AML-193 (cell line): ENCODE measurements around the gene LARP6.
"Not testable (repeated sequence)": the region's sequence is repeated elsewhere in the genome, so short reads cannot be mapped to it uniquely, and the experiment has no call there.

Source experiments
- DNase-seq, 2 experiments: peaks; one replicate each; lab custom pipeline; 2025; lab: John Stamatoyannopoulos, UW

Gene LARP6

DNA sequence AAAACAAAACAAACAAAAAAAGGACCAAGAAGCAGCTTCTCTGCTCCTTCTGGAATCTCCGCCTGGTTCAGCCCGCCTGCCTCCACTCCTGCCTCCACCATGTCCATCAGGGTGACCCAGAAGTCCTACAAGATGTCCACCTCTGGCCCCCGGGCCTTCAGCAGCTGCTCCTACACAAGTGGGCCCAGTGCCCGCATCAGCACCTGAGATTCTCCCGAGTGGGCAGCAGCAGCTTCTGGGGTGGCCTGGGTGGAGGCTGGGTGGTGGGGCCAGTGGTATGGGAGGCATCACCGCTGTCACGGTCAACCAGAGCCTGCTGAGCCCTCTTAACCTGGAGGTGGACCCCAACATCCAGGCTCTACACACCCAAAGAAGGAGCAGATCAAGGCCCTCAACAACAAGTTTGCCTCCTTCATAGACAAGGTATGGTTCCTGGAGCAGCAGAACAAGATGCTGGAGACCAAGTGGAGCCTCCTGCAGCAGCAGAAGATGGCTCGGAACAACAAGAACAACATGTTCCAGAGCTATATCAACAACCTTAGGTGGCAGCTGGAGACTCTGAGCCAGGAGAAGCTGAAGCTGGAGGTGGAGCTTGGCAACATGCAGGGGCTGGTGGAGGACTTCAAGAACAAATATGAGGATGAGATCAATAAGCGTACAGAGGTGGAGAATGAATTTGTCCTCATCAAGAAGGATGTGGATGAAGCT is 4.8 kb upstream of the LARP6 start:
- DNase-seq, result not testable (repeated sequence)

GRCh38 chr15:70857562-70858285 is 3.8 kb upstream of the LARP6 start:
- no peak for DNase-seq

DNA sequence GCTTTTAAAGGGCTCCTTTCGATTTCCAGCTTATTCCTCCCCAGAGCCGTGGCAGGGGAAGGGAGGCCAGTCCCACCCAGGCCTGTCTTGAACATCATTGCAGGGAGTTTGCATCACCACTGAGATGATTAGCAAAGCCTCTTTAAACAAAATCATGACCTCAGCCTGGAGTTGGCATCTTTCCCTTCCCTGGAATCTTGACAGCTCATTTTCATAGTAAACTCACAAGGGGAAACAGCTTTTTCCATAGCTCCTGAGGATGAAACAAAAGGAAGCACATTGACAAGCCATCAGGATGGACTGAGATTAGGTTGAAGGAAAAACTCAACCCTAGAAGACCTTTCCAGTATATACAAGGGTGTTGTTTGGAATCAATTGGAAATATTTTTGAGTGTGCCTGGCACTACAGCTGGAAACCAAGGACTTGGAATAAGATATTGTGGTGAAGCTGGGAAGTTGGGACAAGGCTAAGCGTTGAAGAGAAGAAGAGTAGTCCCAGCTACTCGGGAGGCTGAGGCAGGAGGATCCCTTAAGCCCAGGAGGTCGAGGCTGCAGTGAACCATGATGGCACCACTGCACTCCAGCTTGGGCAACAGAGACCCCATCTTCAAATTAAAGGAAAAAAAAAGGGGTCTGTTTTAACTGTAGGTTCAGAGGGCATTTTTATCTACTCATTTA is 3.1 kb upstream of the LARP6 start:
- DNase-seq, result no peak

GRCh38 chr15:70856177-70856883 is 2.4 kb upstream of the LARP6 start:
- DNase-seq, result no peak

DNA sequence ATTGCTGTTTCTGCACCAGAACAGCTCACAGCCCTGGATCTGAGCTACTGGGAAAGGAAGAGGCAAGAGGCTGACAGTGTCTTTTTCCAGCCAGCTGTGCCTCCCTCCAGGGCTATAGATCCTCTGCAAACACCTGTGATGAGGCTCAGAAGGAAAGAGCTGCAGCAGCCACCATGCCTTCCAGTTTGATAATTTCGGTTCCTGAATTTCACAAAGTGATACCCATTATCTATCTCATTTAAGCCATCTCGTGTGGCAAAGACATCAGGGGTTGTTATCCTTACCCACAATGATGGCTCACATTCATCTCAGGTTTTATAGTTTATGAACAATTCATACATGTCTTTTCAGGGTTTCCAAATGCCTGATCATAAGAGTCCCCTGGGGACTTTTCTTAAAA is 1.8 kb upstream of the LARP6 start:
- DNase-seq, result no peak

DNA sequence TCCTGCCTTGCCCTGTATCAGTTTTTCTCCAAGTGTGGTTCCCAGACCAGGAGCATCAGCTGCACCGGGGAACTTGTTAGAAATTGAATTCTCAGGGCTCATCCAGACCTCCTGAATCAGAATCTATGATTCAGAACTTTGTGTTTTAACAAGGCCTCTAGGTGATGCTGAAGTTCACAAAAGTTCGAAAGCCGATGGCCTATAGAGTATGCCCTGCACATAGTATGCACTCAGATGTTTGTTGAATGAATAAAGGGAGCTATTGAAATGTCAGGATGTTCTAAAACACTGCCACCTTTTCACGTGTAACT is 664 bp upstream of the LARP6 start:
- DNase-seq, result no peak

DNA sequence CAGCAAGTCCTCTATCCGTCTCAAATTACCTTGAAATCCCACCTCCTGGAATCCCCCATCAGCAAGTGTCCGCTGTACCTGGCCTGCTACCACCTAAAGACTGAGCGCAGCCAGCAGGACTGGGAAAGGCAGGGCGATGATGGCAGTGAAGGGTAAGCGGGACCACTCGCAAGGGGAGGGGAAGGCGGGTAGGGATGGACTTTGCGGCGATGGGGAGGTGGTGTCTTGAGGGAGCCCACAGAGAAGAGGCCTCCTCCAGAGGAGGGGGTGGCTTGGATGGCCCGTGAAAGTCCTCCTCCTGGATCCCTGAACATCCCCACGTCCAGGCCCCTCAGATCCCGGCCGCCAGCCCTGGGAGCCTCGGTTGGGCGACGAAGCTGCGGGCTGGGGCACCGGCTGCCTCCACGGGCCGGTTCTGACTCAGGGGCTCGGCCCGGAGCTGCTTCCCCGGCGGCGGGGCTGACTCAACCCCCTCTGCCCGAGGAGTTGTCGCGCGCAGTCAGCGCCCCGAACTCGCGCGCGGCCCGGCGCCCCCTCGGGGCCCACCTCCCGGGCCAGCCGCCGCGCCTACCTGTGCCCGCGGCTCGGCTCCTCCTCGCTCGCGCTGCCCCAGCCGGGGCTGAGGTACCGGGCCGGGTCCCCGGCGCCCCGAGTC is 512 bp downstream of the LARP6 start:
- DNase-seq, result no peak

DNA sequence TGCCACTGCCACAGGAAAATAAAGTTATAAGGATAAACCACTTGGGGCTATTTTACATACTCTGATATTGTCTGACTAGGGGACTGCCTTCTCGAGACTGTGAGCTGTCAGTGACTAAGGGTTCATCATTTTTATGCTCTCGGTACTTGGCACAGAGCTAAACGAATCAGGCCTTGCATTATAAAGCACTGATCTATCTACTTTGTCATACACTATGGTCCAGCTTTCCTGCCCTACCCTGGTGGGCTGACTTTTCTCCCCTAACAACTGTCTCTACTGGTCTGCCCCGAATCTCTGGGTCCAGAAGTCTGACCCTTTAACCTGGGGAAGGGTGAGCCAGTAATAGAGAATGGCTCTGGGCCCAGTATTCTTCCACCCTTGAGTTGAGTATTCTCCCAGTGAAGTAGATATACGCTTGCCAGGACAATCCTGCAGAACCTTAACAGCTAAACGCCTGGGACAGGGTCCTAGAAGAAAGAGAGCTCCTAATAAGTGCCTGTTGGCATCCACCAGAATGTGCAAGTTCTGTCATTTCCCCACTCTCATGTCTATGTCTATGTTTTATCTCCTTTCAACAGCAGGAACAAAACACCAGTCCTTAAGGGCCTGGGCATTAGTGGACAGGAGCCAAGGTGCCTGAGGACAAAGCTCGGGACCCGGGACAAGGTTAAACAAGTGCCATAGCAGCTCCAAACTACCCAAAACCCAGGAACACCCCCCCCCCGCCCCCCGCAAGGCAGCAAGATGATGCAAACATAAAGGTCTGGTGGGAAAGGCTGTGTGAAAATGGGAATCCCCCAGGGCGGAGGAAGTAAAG is 1.2 kb downstream of the LARP6 start:
- no peak for DNase-seq

DNA sequence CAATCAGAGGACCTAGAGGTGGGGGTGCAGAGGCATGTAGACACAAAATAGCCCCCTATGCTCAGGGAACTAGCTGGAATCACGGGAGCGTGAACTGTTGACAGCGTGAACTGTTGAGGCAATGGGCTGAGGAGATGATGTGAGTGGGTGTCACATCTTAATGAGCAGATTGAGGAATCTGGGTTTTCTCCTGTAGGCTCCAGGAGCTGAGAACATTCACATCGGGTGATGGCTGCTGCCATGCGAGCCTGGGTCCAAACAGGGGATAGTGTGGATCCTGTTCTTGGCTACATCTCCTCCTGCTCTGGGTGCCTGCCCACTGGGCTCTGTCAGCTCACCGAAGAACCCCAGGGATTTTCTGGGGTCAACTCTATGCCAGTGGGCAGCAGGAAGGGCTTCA is 2.1 kb downstream of the LARP6 start:
- no peak for DNase-seq

- DNase-seq, result no peak
Measured at GRCh38 chr15:70845602-70846360, 8.2 kb downstream of the LARP6 start.

DNA sequence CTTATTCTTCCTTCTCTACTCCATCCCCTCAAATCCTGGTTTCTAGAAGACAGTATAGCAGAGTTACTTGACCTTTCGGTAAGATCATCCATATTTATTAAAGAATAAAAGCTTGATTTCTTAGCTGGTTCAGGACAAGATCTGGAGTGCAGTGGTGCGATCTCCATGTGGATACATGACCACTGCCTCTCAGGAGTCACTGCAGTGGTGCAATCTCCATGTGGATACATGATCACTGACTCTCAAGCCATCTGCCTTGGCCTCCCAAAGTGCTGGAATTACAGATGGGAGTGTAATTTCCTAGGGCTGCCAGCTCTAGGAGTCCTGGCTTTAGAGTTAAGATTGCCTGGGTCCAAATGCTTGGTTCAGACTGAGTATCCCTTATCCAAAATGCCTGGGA is 16.5 kb downstream of the LARP6 start:
- DNase-seq, result no peak

- DNase-seq, result no peak
Measured at GRCh38 chr15:70835841-70836240, 18.1 kb downstream of the LARP6 start.

DNA sequence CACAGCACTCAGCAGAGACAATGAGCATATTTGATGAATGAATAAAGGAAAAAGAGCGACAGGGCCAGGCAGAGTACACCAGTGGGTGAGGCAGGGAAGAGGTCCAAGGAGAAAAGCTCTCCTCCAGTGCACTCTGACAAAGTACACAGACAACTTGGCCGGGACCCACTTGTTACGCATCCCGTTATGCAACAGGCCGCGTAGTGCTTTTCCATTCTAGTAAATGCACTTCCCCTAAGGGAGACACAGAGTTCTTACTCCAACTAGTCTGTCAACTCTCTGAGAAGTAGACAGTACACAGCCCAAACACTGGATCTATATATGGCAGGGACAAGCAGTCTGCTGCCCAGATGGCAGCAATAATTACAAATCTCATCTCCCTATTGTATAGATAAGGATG is 18.5 kb downstream of the LARP6 start:
- DNase-seq, result no peak

- DNase-seq, result no peak
Measured at GRCh38 chr15:70834999-70835398, 19.0 kb downstream of the LARP6 start.

DNA sequence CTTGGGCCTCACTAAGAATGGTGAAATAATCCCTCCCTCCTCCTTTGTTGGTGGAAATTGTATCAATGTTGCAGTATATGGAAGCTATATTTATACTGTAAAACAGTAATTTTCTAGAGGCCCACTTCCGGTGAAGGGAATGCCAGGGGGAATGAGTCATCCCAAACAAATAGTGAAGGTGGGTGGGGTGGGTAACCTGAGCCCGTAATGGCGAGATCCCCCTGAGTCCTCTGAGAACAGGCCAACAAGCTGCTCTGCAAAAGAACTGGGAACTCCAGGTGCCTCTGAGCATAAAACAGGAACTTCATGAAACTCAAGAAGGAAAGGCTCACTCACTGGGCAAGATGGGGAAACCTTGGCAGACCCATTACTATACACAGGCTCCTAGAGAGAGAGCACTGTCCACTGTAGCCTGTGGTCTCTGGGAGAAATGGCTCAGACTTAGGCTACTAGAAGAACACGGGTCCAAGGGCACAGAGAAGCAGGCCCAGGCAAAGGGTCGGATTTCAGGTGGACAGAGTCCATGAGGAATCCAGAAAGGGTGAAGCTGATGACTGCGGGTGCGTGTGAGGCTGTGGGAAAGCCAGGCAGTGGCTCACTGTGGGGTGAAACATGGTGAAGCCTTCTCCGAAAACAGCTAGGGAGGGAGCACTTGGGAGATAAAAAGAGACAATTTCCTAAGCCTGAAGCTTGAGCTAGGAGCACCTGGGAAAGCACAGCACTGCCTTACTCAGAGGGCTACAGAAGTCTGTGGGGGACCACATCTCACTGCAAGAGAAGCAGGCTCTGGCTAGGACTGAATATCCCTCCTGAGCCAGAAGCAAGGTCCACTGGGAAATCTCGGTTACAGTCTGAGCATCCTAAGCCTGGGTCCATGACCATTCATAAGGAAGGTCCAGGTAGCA is 19.8 kb downstream of the LARP6 start:
- DNase-seq, result no peak

DNA sequence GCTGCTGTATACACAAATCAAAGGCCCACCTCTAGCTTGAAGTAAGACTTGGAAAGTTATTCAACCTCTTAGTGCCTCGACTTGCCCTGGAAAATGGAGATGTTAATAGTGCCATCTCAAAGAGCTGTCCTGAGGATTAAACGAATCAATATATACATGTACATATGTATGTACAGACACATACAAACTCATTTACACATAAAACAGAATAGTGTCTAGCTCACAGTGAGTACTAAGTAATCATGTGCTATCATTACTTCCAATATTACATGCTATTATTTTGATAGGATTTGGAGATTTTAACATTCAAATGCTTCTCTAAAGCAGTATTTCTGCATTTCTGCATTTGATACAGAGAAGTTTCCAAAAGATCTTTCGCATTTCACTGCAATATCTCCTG is 20.5 kb downstream of the LARP6 start:
- no peak for DNase-seq

- DNase-seq, result no peak
Measured at GRCh38 chr15:70832176-70832575, 21.8 kb downstream of the LARP6 start.

DNA sequence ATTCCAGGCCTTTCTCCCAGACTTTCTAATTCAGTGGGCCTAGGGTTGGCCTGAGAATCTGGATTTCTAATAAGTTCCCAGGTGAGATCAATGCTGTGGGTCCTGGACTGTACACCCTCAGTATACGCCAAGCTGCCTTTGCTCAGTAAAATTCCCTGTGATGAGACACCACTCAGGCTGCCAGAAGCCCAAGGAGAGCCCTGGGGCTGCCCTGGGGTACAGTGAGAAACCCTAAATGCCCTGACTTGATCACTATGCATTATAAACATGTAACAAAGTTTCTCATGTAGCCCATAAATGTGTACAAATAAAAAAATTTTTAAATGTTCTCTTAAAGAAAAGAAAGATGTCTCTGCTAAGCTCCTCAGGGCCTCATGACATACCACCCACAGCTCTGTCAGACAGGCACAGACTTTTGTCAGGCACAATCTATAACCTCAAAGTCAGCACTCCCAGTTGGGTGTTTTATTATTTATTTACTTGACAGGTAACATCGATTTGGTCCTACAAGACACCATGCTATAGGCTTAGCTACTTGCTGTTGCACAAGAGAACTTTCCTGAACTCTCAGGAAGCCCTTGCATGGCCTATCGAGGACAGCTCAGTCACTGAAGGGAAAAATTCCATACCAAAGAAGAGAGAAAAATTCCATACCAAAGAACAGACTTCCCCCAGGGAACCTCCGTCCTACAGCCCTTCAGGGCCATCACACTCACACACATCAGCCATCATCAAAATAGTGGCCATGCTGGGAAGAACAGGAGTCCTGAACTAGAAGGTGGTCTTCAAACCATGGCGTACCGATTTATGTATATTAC is 22.7 kb downstream of the LARP6 start:
- DNase-seq, result no peak

DNA sequence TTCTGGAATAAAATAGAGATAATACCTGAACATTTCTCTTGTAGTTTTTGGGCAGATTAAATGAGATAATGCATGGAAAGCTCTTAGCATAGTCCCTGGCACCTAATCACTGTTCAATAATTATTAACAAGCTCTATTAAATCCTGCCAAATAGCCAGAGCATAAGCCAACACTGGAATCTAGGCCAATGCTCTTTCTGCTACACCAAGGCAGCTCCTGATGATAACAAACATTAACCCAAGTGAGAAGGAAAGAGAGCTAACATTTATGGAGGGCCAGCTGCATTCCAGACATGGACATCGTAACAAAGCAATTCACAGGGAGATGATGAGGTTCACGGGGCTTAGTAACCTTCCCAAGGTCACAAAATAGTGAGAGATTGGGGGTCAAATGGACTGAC is 23.3 kb downstream of the LARP6 start:
- DNase-seq, result no peak
